ENCODE data around the gene RPS24.
"Not testable (repeated sequence)": the region's sequence is repeated elsewhere in the genome, so short reads cannot be mapped to it uniquely, and the experiment has no call there.

RPS24 gene

DNA sequence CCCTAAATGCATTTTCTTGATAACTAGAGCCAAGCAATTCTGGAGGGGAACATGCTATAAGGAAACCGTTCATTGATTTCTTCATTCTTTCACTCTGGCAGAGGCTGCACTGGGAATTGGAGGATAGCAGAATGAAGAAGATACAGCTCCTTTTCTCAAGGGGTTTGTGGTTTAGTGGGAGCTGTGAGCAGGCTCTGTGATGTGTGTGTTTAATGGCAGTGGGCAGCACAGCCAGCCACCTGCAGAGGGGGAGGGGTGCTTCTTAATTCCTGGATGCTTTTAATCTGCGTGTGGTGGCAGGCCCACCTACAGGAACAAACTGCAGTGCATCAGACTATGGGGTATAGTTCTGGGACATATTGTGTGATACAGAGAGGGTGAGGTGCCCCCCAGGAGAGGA, 31.9 kb downstream of the RPS24 start:
- no peaks in the 10 kb centered on the region for H3K79me2 ChIP-seq
- no peak overlapping the region for H3K9ac ChIP-seq
- TF ChIP-seq, protein P1, sequence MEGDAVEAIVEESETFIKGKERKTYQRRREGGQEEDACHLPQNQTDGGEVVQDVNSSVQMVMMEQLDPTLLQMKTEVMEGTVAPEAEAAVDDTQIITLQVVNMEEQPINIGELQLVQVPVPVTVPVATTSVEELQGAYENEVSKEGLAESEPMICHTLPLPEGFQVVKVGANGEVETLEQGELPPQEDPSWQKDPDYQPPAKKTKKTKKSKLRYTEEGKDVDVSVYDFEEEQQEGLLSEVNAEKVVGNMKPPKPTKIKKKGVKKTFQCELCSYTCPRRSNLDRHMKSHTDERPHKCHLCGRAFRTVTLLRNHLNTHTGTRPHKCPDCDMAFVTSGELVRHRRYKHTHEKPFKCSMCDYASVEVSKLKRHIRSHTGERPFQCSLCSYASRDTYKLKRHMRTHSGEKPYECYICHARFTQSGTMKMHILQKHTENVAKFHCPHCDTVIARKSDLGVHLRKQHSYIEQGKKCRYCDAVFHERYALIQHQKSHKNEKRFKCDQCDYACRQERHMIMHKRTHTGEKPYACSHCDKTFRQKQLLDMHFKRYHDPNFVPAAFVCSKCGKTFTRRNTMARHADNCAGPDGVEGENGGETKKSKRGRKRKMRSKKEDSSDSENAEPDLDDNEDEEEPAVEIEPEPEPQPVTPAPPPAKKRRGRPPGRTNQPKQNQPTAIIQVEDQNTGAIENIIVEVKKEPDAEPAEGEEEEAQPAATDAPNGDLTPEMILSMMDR (IDR thresholded peaks at IDR 0.05), result no peak
- H3K27me3 ChIP-seq (ENCODE audit: control insufficient read depth, insufficient read depth, low read length), result no peaks in the 10 kb centered on the region
- no peak overlapping the region for H3K4me3 ChIP-seq (ENCODE audit: low read depth, low read length)
- H3K27ac ChIP-seq, result no peak overlapping the region
- no peak overlapping the region for H2AFZ ChIP-seq
- H3K4me2 ChIP-seq (ENCODE audit: low read length), result no peak overlapping the region
- H3K9me3 ChIP-seq (ENCODE audit: control insufficient read depth, low read length), result no peaks in the 10 kb centered on the region
- no peaks in the 10 kb centered on the region for H3K4me1 ChIP-seq
- H3K36me3 ChIP-seq (ENCODE audit: control insufficient read depth, insufficient read depth, low read length), result no peaks in the 10 kb centered on the region

DNA sequence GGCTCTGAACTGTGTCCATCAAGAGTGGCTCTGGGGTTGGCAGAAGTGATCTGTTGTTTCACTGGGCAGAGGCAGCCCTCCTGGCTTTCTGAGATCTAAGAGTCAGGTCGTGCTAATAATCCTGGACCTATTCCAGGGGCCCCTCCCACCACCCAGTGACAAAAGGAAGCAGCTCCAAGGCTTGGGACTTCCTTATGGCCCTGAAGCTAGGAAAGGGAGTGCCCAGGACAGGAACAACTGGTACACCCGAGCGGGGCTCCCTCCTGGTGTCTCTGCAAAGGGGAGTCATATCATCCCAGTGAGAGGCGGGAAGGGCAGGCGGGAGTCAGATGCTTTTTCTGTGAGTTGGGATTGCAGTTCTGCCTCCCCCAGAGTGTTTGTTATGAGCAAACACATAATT, 32.3 kb downstream of the RPS24 start:
- Histone ChIP-seq H3K4me2 (ENCODE audit: low read length) (no peak overlapping the region), H3K4me1 (no peaks in the 10 kb centered on the region), H3K27ac (no peak overlapping the region), H2AFZ (no peak overlapping the region), H3K9me3 (ENCODE audit: control insufficient read depth, low read length) (no peaks in the 10 kb centered on the region), H3K36me3 (ENCODE audit: control insufficient read depth, insufficient read depth, low read length) (no peaks in the 10 kb centered on the region), H3K27me3 (ENCODE audit: control insufficient read depth, insufficient read depth, low read length) (no peaks in the 10 kb centered on the region), H3K79me2 (no peaks in the 10 kb centered on the region), H3K4me3 (ENCODE audit: low read depth, low read length) (no peak overlapping the region), H3K9ac (no peak overlapping the region)
- TF ChIP-seq, protein P1 (IDR thresholded peaks at IDR 0.05), result no peak

GRCh38 chr10:78066728-78067430, 33.2 kb downstream of the RPS24 start:
- TF ChIP-seq, protein P1 (IDR thresholded peaks at IDR 0.05), result no peak

GRCh38 chr10:78069151-78069550, 35.5 kb downstream of the RPS24 start:
- TF ChIP-seq, protein P1 (IDR thresholded peaks at IDR 0.05), result no peak
- H2AFZ ChIP-seq, result no peak overlapping the region
- H3K27ac ChIP-seq, result no peak overlapping the region
- no peaks in the 10 kb centered on the region for H3K27me3 ChIP-seq (ENCODE audit: control insufficient read depth, insufficient read depth, low read length)
- no peaks in the 10 kb centered on the region for H3K36me3 ChIP-seq (ENCODE audit: control insufficient read depth, insufficient read depth, low read length)
- H3K9me3 ChIP-seq (ENCODE audit: control insufficient read depth, low read length), result no peaks in the 10 kb centered on the region
- no peaks in the 10 kb centered on the region for H3K4me1 ChIP-seq
- no peak overlapping the region for H3K4me2 ChIP-seq (ENCODE audit: low read length)
- H3K79me2 ChIP-seq, result no peaks in the 10 kb centered on the region
- H3K9ac ChIP-seq, result no peak overlapping the region
- no peak overlapping the region for H3K4me3 ChIP-seq (ENCODE audit: low read depth, low read length)

More at GRCh38 chr10:78066728-78067430, 33.2 kb downstream of the RPS24 start:
- Histone ChIP-seq H3K79me2 (no peaks in the 10 kb centered on the region), H3K9ac (no peak overlapping the region), H3K9me3 (ENCODE audit: control insufficient read depth, low read length) (no peaks in the 10 kb centered on the region), H3K4me2 (ENCODE audit: low read length) (no peak overlapping the region), H3K4me1 (no peaks in the 10 kb centered on the region), H2AFZ (no peak overlapping the region), H3K27ac (no peak overlapping the region), H3K36me3 (ENCODE audit: control insufficient read depth, insufficient read depth, low read length) (no peaks in the 10 kb centered on the region), H3K4me3 (ENCODE audit: low read depth, low read length) (no peak overlapping the region), H3K27me3 (ENCODE audit: control insufficient read depth, insufficient read depth, low read length) (no peaks in the 10 kb centered on the region)

DNA sequence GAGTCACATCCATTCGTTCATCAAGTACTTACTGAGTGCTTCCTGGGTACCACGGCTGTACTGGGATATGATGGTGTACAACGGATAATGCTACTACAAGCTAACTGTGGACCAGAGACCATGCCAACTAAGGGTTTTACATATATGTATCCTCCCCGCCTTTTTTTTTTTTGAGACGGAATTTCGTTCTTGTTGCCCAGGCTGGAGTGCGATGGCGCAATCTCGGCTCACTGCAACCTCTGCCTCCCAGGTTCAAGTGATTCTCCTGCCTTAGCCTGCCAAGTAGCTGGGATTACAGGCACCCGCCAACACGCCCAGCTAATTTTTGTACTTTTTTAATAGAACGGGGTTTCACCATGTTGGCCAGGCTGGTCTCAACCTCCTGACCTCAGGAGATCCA, 36.4 kb downstream of the RPS24 start:
- H2AFZ ChIP-seq; H3K9me3 ChIP-seq (ENCODE audit: control insufficient read depth, low read length); H3K36me3 ChIP-seq (ENCODE audit: control insufficient read depth, insufficient read depth, low read length); H3K4me1 ChIP-seq; H3K4me2 ChIP-seq (ENCODE audit: low read length); H3K9ac ChIP-seq; H3K27ac ChIP-seq; H3K27me3 ChIP-seq (ENCODE audit: control insufficient read depth, insufficient read depth, low read length); H3K79me2 ChIP-seq; H3K4me3 ChIP-seq (ENCODE audit: low read depth, low read length): not testable (repeated sequence)

Measured in parathyroid adenoma (tissue), 2 donors.